Activated CD4-positive, alpha-beta memory T cell treated with anti-CD3 and anti-CD28 coated beads, Interleukin-2, amount 10 ng/mL, durations not matched to agents 7 days and 5 days (primary cell): ENCODE results near the gene TSPO2. TPM values are rescaled to one million over a fixed set of nuclear protein-coding genes. Genes with fewer than 3 reads are reported as not detected.

ENCODE experiments used
- CTCF ChIA-PET: fragments of 350-600 bp; sonication (Branson Sonifier 250); formaldehyde crosslinking; loops from one replicate; lab custom pipeline; 2021; ENCODE audit warnings: antibody characterized with exemption, inconsistent platforms; lab: Charles Lee
- POLR2A ChIA-PET: fragments of 350-600 bp; sonication (Branson Sonifier 250); formaldehyde crosslinking; loops from one replicate; lab custom pipeline; 2021; ENCODE audit warnings: antibody characterized with exemption; lab: Charles Lee
- DNase-seq: peaks from one replicate; pipeline ENCODE4 v3.0.0-alpha.2; 2020
- H3K27ac Mint-ChIP-seq: one replicate; pipeline ENCODE4 v1.8.0; 2021; ENCODE audit warnings: mild to moderate bottlenecking, mixed read lengths
- H3K27me3 Mint-ChIP-seq: one replicate; pipeline ENCODE4 v1.8.0; 2021; ENCODE audit warnings: mixed read lengths
- H3K36me3 Mint-ChIP-seq: one replicate; pipeline ENCODE4 v1.8.0; 2021; ENCODE audit warnings: low read depth, mixed read lengths
- H3K4me1 Mint-ChIP-seq: one replicate; pipeline ENCODE4 v1.8.0; 2021; ENCODE audit warnings: mixed read lengths
- H3K4me3 Mint-ChIP-seq: one replicate; pipeline ENCODE4 v1.8.0; 2021; ENCODE audit warnings: mild to moderate bottlenecking, mixed read lengths
- H3K9me3 Mint-ChIP-seq: one replicate; pipeline ENCODE4 v1.8.0; 2021; ENCODE audit warnings: mixed read lengths
- total RNA-seq, 2 experiments: library from RNA; stranded (reverse); gene quantifications; one replicate each; pipeline ENCODE4 v1.2.3, GENCODE V29; 2021

Gene TSPO2
- total RNA-seq, 2 experiments from 2014 or later = not detected

GRCh38 chr6:41055149-41055548 lies 12.9 kb downstream of the TSPO2 start:
- no peaks in the 10 kb centered on the region for H3K27me3 Mint-ChIP-seq
- H3K9me3 Mint-ChIP-seq = no peaks in the 10 kb centered on the region
- DNase-seq = no peak
- no peak overlapping the region for H3K27ac Mint-ChIP-seq
- peaks cover 20% of the 10 kb centered on the region for H3K4me1 Mint-ChIP-seq
- peaks cover 8% of the 10 kb centered on the region for H3K36me3 Mint-ChIP-seq
- POLR2A ChIA-PET = interaction anchor here (1.5 to 3.8 kb wide), 3 partner anchors 9 to 27 kb away, joined by 4 to 23 read pairs (median 15); no protein-coding TSS in a partner anchor
- no peak overlapping the region for H3K4me3 Mint-ChIP-seq
- CTCF ChIA-PET = interaction anchor here (0.7 to 6.6 kb wide), 3 partner anchors 12 to 27 kb away, joined by 3 to 38 read pairs (median 36); partner anchors contain the start of genes TSPO2 and UNC5CL

GRCh38 chr6:41056768-41057490 lies 14.7 kb downstream of the TSPO2 start:
- CTCF ChIA-PET = interaction anchor here (0.6 to 6.6 kb wide), 7 partner anchors 9 to 264 kb away, joined by 3 to 36 read pairs (median 5); partner anchors contain the start of genes TSPO2 and UNC5CL
- DNase-seq = no peak

GRCh38 chr6:41058783-41059181 lies 16.5 kb downstream of the TSPO2 start:
- Mint-ChIP-seq H3K27me3 (no peaks in the 10 kb centered on the region), H3K9me3 (no peaks in the 10 kb centered on the region), H3K4me3 (no peak overlapping the region), H3K36me3 (peaks cover 11% of the 10 kb centered on the region), H3K27ac (no peak overlapping the region), H3K4me1 (peaks cover 3% of the 10 kb centered on the region)
- DNase-seq = no peak
- POLR2A ChIA-PET = interaction anchor here (1.3 to 2.0 kb wide), 3 partner anchors 10 to 14 kb away, joined by 3 to 7 read pairs (median 5); partner anchors contain the start of gene NFYA
- CTCF ChIA-PET = interaction anchor here (0.8 to 2.5 kb wide), 10 partner anchors 9 to 260 kb away, joined by 3 to 7 read pairs (median 3); no protein-coding TSS in a partner anchor

More at GRCh38 chr6:41056768-41057490, 14.7 kb downstream of the TSPO2 start:
- peaks cover 13% of the 10 kb centered on the region for H3K4me1 Mint-ChIP-seq
- no peak overlapping the region for H3K4me3 Mint-ChIP-seq
- no peaks in the 10 kb centered on the region for H3K27me3 Mint-ChIP-seq
- POLR2A ChIA-PET = interaction anchor here (1.2 to 3.8 kb wide), 5 partner anchors 11 to 29 kb away, joined by 3 to 23 read pairs (median 4); partner anchors contain the start of gene TSPO2
- peaks cover 8% of the 10 kb centered on the region for H3K36me3 Mint-ChIP-seq
- H3K9me3 Mint-ChIP-seq = no peaks in the 10 kb centered on the region
- H3K27ac Mint-ChIP-seq = no peak overlapping the region

- no peak overlapping the region for H3K4me3 Mint-ChIP-seq
- no peak for DNase-seq
- H3K36me3 Mint-ChIP-seq = peaks cover 16% of the 10 kb centered on the region
- CTCF ChIA-PET = interaction anchor here (1.1 to 2.5 kb wide), 8 partner anchors 9 to 259 kb away, joined by 3 to 7 read pairs (median 4); no protein-coding TSS in a partner anchor
- peaks cover 3% of the 10 kb centered on the region for H3K4me1 Mint-ChIP-seq
- H3K9me3 Mint-ChIP-seq = no peaks in the 10 kb centered on the region
- POLR2A ChIA-PET = interaction anchor here (1.3 to 2.0 kb wide), 3 partner anchors 10 to 15 kb away, joined by 3 to 7 read pairs (median 5); partner anchors contain the start of gene NFYA
- no peak overlapping the region for H3K27ac Mint-ChIP-seq
- H3K27me3 Mint-ChIP-seq = no peaks in the 10 kb centered on the region
Measured at GRCh38 chr6:41059556-41059955, 17.3 kb downstream of the TSPO2 start.

- Mint-ChIP-seq H3K27ac (no peak overlapping the region), H3K4me3 (no peak overlapping the region), H3K27me3 (no peaks in the 10 kb centered on the region), H3K9me3 (no peaks in the 10 kb centered on the region), H3K36me3 (peaks cover 27% of the 10 kb centered on the region), H3K4me1 (peaks cover 8% of the 10 kb centered on the region)
- POLR2A ChIA-PET = interaction anchor here (1.0 kb wide), 1 partner anchor 10 kb away, joined by 5 read pairs; no protein-coding TSS in a partner anchor
- no peak for DNase-seq
- CTCF ChIA-PET = interaction anchor here (0.7 kb wide), 1 partner anchor 15 kb away, joined by 4 read pairs; no protein-coding TSS in a partner anchor
Measured at GRCh38 chr6:41061196-41061726, 19.0 kb downstream of the TSPO2 start.

- CTCF ChIA-PET = no interaction called here
- no peak overlapping the region for H3K4me3 Mint-ChIP-seq
- POLR2A ChIA-PET = interaction anchor here (1.0 kb wide), 1 partner anchor 9 kb away, joined by 5 read pairs; no protein-coding TSS in a partner anchor
- peaks cover 35% of the 10 kb centered on the region for H3K36me3 Mint-ChIP-seq
- H3K9me3 Mint-ChIP-seq = no peaks in the 10 kb centered on the region
- H3K27ac Mint-ChIP-seq = no peak overlapping the region
- H3K4me1 Mint-ChIP-seq = peaks cover 15% of the 10 kb centered on the region
- no peaks in the 10 kb centered on the region for H3K27me3 Mint-ChIP-seq
- no peak for DNase-seq
Measured at GRCh38 chr6:41062056-41062455, 19.8 kb downstream of the TSPO2 start.

GRCh38 chr6:41063884-41064285 lies 21.6 kb downstream of the TSPO2 start:
- DNase-seq = no peak
- Mint-ChIP-seq H3K27me3 (no peaks in the 10 kb centered on the region), H3K4me1 (peaks cover 30% of the 10 kb centered on the region), H3K27ac (no peak overlapping the region), H3K9me3 (no peaks in the 10 kb centered on the region), H3K36me3 (peaks cover 51% of the 10 kb centered on the region), H3K4me3 (no peak overlapping the region)
- CTCF ChIA-PET = interaction anchor here (1.2 to 1.6 kb wide), 4 partner anchors 9 to 36 kb away, joined by 3 to 6 read pairs (median 4); partner anchors contain the start of genes NFYA, OARD1 and UNC5CL
- POLR2A ChIA-PET = no interaction called here

GRCh38 chr6:41064841-41065240 lies 22.6 kb downstream of the TSPO2 start:
- DNase-seq = no peak
- no peak overlapping the region for H3K27ac Mint-ChIP-seq
- no peak overlapping the region for H3K4me3 Mint-ChIP-seq
- H3K9me3 Mint-ChIP-seq = no peaks in the 10 kb centered on the region
- CTCF ChIA-PET = interaction anchor here (1.5 kb wide), 1 partner anchor 28 kb away, joined by 3 read pairs; no protein-coding TSS in a partner anchor
- peaks cover 60% of the 10 kb centered on the region for H3K36me3 Mint-ChIP-seq
- H3K27me3 Mint-ChIP-seq = no peaks in the 10 kb centered on the region
- POLR2A ChIA-PET = no interaction called here
- peaks cover 40% of the 10 kb centered on the region for H3K4me1 Mint-ChIP-seq

GRCh38 chr6:41065550-41066026 lies 23.3 kb downstream of the TSPO2 start:
- ChIA-PET CTCF (interaction anchor here (0.9 to 1.0 kb wide), 2 partner anchors 9 to 37 kb away, joined by 5 read pairs; no protein-coding TSS in a partner anchor), POLR2A (no interaction called here)
- H3K4me3 Mint-ChIP-seq = no peak overlapping the region
- peaks cover 64% of the 10 kb centered on the region for H3K36me3 Mint-ChIP-seq
- DNase-seq = no peak
- H3K4me1 Mint-ChIP-seq = peaks cover 46% of the 10 kb centered on the region
- H3K27me3 Mint-ChIP-seq = no peaks in the 10 kb centered on the region
- H3K9me3 Mint-ChIP-seq = no peaks in the 10 kb centered on the region
- no peak overlapping the region for H3K27ac Mint-ChIP-seq

- peak; percentile 67 for DNase-seq
- Mint-ChIP-seq H3K36me3 (peaks cover 72% of the 10 kb centered on the region), H3K4me3 (no peak overlapping the region), H3K27ac (peak overlapping the region; percentile 10), H3K4me1 (peaks cover 57% of the 10 kb centered on the region), H3K9me3 (no peaks in the 10 kb centered on the region), H3K27me3 (no peaks in the 10 kb centered on the region)
- POLR2A ChIA-PET = no interaction called here
- CTCF ChIA-PET = interaction anchor here (1.0 to 4.8 kb wide), 7 partner anchors 10 to 240 kb away, joined by 3 to 22 read pairs (median 5); partner anchors contain the start of gene UNC5CL
Measured at GRCh38 chr6:41066867-41067304, 24.6 kb downstream of the TSPO2 start.

- POLR2A ChIA-PET = interaction anchor here (0.9 to 5.5 kb wide), 10 partner anchors 9 to 129 kb away, joined by 3 to 51 read pairs (median 6); partner anchors contain the start of genes APOBEC2 and TREML2
- Mint-ChIP-seq H3K36me3 (peaks cover 55% of the 10 kb centered on the region), H3K27ac (peak overlapping the region; percentile 99), H3K27me3 (no peaks in the 10 kb centered on the region), H3K4me1 (peaks cover 76% of the 10 kb centered on the region), H3K9me3 (no peaks in the 10 kb centered on the region), H3K4me3 (peak overlapping the region; percentile 93)
- DNase-seq = no peak
- CTCF ChIA-PET = interaction anchor here (0.9 to 5.7 kb wide), 6 partner anchors 13 to 248 kb away, joined by 3 to 47 read pairs (median 4); partner anchors contain the start of gene UNC5CL
Measured at GRCh38 chr6:41071501-41071922, 29.2 kb downstream of the TSPO2 start.
